Measurements from ENCODE around the gene TGFB1. TPM values are rescaled to one million over a fixed set of nuclear protein-coding genes. Genes with fewer than 3 reads are reported as not detected.

TGFB1 gene
- total RNA-seq = 28.7 and 36.5 TPM in 2 replicates

DNA sequence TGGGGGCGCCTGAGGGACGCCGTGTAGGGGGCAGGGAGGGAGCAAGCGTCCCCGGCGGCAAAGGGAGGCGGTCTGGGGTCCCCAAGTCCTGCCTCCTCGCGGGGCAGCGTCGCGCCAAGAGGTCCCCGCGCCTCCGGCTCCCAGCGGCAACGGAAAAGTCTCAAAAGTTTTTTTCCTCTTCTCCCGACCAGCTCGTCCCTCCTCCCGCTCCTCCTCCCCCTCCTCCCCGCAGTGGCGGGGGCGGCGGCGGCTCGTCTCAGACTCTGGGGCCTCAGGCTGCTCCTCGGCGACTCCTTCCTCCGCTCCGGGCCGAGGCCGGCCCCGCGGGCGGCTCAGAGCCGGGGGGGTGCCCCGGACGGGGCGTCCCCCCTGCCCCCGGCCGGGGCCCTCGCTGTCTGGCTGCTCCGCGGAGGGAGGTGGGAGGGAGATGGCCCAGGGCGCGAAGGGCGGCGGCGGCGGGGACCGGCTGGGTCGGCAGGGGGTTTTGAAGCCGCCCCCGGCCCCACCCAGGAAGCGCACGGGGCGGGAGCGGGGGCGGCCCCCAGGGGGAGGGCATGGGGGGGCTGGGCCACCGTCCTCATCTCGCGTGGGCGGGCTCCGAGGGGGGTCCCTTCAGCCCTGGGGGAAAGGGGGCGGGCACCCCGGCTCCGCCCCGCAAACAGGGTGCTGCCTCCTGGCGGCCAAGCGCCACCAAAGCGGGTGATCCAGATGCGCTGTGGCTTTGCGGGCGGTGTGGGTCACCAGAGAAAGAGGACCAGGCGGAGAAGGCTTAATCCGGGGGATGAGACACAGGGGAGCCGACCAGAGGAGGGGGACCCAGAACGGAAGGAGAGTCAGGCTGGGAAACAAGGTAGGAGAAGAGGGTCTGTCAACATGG is at the start of gene TGFB1:
Gene TGFB1, minus strand, starts transcription at position 457 of the 877 bp plus-strand sequence. CDS start 878 bp downstream, outside the sequence.

DNA sequence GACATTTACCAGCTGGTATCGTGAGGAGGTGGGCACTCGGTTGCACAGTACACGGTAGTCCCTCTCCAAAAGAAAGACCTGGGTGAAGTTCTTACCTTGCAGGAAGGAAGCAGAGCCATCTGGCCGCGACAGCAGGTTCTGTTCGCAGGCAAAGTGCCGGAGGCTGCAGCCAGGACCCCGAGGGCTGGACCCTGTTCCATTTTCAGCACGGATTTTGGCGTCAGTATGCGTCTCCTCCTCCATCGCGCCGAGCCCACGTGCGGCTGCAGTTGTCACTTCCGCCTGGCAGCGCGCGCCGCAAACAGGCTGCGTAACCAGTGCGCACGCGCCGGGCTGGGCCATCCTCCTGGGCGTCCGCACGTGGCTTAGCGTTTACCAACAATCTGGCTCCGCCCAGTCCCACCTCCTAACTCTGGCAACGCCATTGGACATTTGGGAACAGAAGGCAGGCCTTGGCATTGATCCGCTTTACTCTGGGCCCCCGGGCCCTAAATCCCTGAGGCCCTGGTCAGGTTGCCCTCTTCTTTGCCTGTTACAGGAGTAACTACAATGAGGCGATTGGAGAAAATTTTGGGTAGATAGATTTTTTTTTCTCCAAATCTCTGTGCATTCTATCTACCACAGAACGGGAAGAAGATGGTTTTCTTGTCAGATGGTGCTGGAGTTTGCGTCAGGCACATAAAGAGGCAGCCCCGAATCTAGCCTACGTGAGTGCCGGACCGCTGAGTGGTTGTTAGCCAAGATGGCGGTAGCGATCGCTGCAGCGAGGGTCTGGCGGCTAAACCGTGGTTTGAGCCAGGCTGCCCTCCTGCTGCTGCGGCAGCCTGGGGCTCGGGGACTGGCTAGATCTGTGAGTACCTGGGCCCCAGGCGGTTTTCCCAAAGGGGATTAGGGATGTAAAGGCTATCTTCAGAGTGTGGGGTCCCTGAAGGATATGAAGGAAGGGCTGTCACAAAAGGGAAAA is 43.6 kb upstream of the TGFB1 start, which contains the start of the genes BCKDHA and EXOSC5:
Gene BCKDHA, plus strand, starts transcription at position 733 of the 964 bp plus-strand sequence. Its CDS starts 10 bp downstream, at position 743.
Gene EXOSC5, minus strand, starts transcription at position 274 of the 964 bp plus-strand sequence. Its CDS starts 31 bp downstream, at position 243.

DNA sequence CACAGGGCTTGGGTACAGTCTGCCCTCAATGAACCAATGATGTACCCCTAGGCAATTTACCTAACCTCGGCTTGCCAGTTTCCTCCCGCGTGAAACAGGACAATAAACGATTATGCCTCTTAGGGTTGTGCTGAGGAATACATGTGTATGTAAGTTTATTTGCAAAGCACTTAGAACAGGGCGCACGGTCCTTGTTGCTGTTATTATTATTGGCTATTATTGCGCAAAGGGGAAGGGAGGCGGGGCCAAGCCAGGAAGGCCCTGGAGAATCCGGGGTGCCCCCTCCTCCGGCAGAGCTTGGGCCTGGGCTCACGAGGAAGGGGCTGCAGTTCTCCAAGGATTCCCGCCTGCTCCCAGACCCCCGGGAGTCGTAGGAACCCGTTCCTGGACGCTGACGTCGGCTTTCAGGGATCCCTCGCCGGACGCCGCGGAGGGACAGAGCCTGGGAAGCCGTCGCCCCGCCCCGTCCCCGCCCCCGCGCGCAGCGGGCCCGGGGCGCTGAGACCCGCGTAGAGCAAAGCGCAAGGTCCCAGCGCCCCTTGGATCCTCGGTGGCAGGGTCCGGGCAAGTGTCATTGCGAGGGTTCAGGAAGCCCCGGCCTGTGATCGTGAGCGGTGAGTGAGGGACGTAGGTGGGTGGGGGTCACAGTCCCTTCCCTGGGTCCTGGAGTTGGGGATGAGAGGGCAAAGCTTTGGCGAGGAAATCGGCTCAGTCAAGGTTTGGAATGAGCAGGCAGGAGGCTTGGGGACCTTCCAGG is 22.7 kb upstream of the TGFB1 start, which contains the start of gene TMEM91:
Gene TMEM91, plus strand, starts transcription at position 293 of the 757 bp plus-strand sequence. CDS start 1,777 bp downstream, outside the sequence.

DNA sequence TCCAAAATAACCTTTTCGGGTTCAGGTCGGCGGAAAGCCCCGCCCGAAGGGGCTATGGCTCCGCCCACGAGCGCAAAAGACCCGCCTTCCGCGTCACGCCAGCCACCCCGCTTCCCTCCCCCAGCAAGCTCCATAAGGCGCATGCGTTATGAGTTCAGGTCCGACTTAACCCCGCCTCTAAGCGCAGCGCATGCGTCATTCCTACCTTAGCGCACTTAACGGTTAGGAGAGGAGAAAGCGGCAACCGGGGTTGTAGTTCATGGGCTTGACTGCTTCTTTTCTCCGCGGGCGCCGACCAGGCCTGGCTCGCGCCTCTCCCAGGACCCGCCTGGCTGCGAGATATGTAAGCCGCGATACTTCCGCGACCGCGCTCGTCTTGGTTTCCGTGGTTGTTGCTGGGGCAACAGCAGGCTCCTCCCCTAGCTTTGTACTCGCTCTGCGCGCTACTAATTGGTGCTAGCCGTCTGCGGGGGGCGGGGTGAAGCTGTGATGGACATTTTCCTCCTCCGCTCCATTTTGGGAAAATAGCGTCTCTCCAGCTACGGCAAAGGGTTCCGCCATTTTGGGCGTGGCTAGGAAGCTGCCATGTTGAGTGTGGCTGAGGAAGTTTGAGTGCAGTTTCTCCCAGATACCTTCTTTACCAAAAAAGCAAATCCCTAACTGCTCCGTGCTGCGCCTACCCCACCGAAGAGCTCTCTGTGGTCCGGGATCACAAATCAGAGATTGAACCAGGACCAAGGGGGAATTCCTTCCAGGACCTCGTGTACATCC is 10.2 kb upstream of the TGFB1 start, which contains the start of gene B9D2:
Gene B9D2, minus strand, starts transcription at position 397 of the 771 bp plus-strand sequence. CDS start 630 bp downstream, outside the sequence.

GRCh38 chr19:41310033-41310831 is 43.5 kb downstream of the TGFB1 start, which contains the start of gene CCDC97:
Gene CCDC97 (plus strand): TSS chr19:41310172. CDS start chr19:41310311, 139 bp downstream.

Small RNA genes lying within 50 kb of the gene (small RNA-seq; reads per million reads assigned to genes)
- gene RN7SL34P (ENCODE audit: low replicate concordance) = not detected

Other genes with a start within 250 kb of the TGFB1 start
- gene CYP2F1, start 239.5 kb downstream of the TGFB1 start, total RNA-seq = not detected in 2 replicates
- gene CYP2S1, start 160.7 kb downstream of the TGFB1 start, total RNA-seq = 12.2 and 67.0 TPM in 2 replicates
- gene AXL, start 134.7 kb downstream of the TGFB1 start, total RNA-seq = 265 and 531 TPM in 2 replicates
- 98.3 and 157 TPM in 2 replicates for gene HNRNPUL1, start 89.5 kb downstream of the TGFB1 start, total RNA-seq
- 9.7 and 13.8 TPM in 2 replicates for gene CCDC97, start 43.8 kb downstream of the TGFB1 start, total RNA-seq
- gene B9D2, start 10.2 kb upstream of the TGFB1 start, total RNA-seq = 4.8 and 7.0 TPM in 2 replicates
- gene TMEM91, start 22.6 kb upstream of the TGFB1 start, total RNA-seq = 2.7 and 6.3 TPM in 2 replicates
- 15.5 and 18.0 TPM in 2 replicates for gene EXOSC5, start 43.4 kb upstream of the TGFB1 start, total RNA-seq
- 26.8 and 39.8 TPM in 2 replicates for gene BCKDHA, start 43.9 kb upstream of the TGFB1 start, total RNA-seq
- gene B3GNT8, start 73.5 kb upstream of the TGFB1 start, total RNA-seq = 0.66 and 1.7 TPM in 2 replicates
- gene DMAC2, start 86.0 kb upstream of the TGFB1 start, total RNA-seq = 61.6 and 68.1 TPM in 2 replicates
- not detected in 2 replicates for gene ERICH4, start 89.2 kb upstream of the TGFB1 start, total RNA-seq
- gene CEACAM21, start 222.2 kb upstream of the TGFB1 start, total RNA-seq = not detected in 2 replicates